Measurements from ENCODE around the gene UBE2D2. TPM values are rescaled to one million over a fixed set of nuclear protein-coding genes. Genes with fewer than 3 reads are reported as not detected.
"Not testable (repeated sequence)": the region's sequence is repeated elsewhere in the genome, so short reads cannot be mapped to it uniquely, and the experiment has no call there.

UBE2D2 gene
- total RNA-seq, 4 donors from 2014 or later = 65.2 to 114 (median 85.6) TPM

GRCh38 chr5:139601429-139601828, 40.3 kb downstream of the UBE2D2 start:
- 86 to 100% methylated on average over 1 to 5 of the region's 12 CpGs for WGBS, 2 donors (ENCODE audit: low coverage in 1 of 2)
- no peak for TF ChIP-seq POLR2AphosphoS5 (IDR thresholded peaks at IDR 0.05)
- TF ChIP-seq CTCF (IDR thresholded peaks at IDR 0.05) = no peak
- TF ChIP-seq EP300 (IDR thresholded peaks at IDR 0.05) = no peak
- TF ChIP-seq POLR2A (IDR thresholded peaks at IDR 0.05) = no peak
- Histone ChIP-seq H3K9me3 (no peaks in the 10 kb centered on the region), H3K27me3 (no peaks in the 10 kb centered on the region), H3K36me3 (peaks cover 0 to 56% of the 10 kb centered on the region in 2 donors), H3K27ac (no peak overlapping the region), H3K4me3 (no peak overlapping the region), H3K4me1 (peaks cover 0 to 7% (median 0%) of the 10 kb centered on the region in 3 donors)
- ATAC-seq = no peak

- H3K4me3 ChIP-seq, H3K27ac ChIP-seq, H3K4me1 ChIP-seq, H3K9me3 ChIP-seq, ATAC-seq, H3K27me3 ChIP-seq: not testable (repeated sequence)
- 60 to 85% methylated on average over 2 to 9 of the region's 9 CpGs for WGBS, 2 donors (ENCODE audit: low coverage in 1 of 2)
- peaks cover 0 to 56% of the 10 kb centered on the region in 2 donors for H3K36me3 ChIP-seq
These were observed 40.8 kb downstream of the UBE2D2 start for GRCh38 chr5:139601948-139602347.

- ATAC-seq = no peak
- no peaks in the 10 kb centered on the region for H3K27me3 ChIP-seq
- 96 to 100% methylated on average over 3 to 8 of the region's 8 CpGs for WGBS, 2 donors (ENCODE audit: low coverage in 1 of 2)
- H3K27ac ChIP-seq = no peak overlapping the region
- H3K4me3 ChIP-seq = no peak overlapping the region
- peaks cover 0 to 9% (median 0%) of the 10 kb centered on the region in 3 donors for H3K4me1 ChIP-seq
- H3K36me3 ChIP-seq = peaks cover 0 to 47% of the 10 kb centered on the region in 2 donors
- H3K9me3 ChIP-seq = no peaks in the 10 kb centered on the region
- no peak for TF ChIP-seq CTCF (IDR thresholded peaks at IDR 0.05)
- no peak for TF ChIP-seq EP300 (IDR thresholded peaks at IDR 0.05)
These were observed 44.7 kb downstream of the UBE2D2 start for GRCh38 chr5:139605887-139606286.

GRCh38 chr5:139611703-139612584, 50.8 kb downstream of the UBE2D2 start:
- 75 to 84% methylated on average over 4 to 5 of the region's 5 CpGs for WGBS, 2 donors (ENCODE audit: low coverage in 1 of 2)

GRCh38 chr5:139619861-139620260, 58.7 kb downstream of the UBE2D2 start:
- Histone ChIP-seq H3K4me3 (no peak overlapping the region), H3K27ac (no peak overlapping the region), H3K9me3 (no peaks in the 10 kb centered on the region), H3K4me1 (no peaks in the 10 kb centered on the region), H3K27me3 (no peaks in the 10 kb centered on the region), H3K36me3 (peaks cover 0 to 93% of the 10 kb centered on the region in 2 donors)
- TF ChIP-seq EP300 (IDR thresholded peaks at IDR 0.05) = no peak
- TF ChIP-seq POLR2A (IDR thresholded peaks at IDR 0.05) = no peak
- TF ChIP-seq POLR2AphosphoS5 (IDR thresholded peaks at IDR 0.05) = no peak
- TF ChIP-seq CTCF (IDR thresholded peaks at IDR 0.05) = no peak
- ATAC-seq = no peak
- WGBS, 2 donors (ENCODE audit: low coverage in 1 of 2) = 72 to 84% methylated on average over 3 to 5 of the region's 5 CpGs

More at GRCh38 chr5:139611703-139612584, 50.8 kb downstream of the UBE2D2 start:
- Histone ChIP-seq H3K4me3 (no peak overlapping the region), H3K27ac (no peak overlapping the region), H3K36me3 (peaks cover 0 to 20% of the 10 kb centered on the region in 2 donors), H3K27me3 (no peaks in the 10 kb centered on the region), H3K9me3 (no peaks in the 10 kb centered on the region), H3K4me1 (peaks cover 0 to 30% (median 0%) of the 10 kb centered on the region in 3 donors)
- ATAC-seq = no peak
- TF ChIP-seq POLR2AphosphoS5 (IDR thresholded peaks at IDR 0.05) (no peak), POLR2A (IDR thresholded peaks at IDR 0.05) (no peak), CTCF (IDR thresholded peaks at IDR 0.05) (no peak), EP300 (IDR thresholded peaks at IDR 0.05) (no peak)

GRCh38 chr5:139625398-139625797, 64.3 kb downstream of the UBE2D2 start:
- ATAC-seq, H3K27me3 ChIP-seq, H3K9me3 ChIP-seq, H3K27ac ChIP-seq, H3K4me3 ChIP-seq: not testable (repeated sequence)
- 100% methylated on average over 2 of the region's 5 CpGs; no CpG with 5 or more reads in 1 of the 2 donors for WGBS, 2 donors (ENCODE audit: low coverage in 1 of 2)
- Histone ChIP-seq H3K36me3 (peaks cover 0 to 100% of the 10 kb centered on the region in 2 donors), H3K4me1 (peaks cover 0 to 13% (median 0%) of the 10 kb centered on the region in 3 donors)

Measured in gastroesophageal sphincter (tissue), 4 donors.